GM13976 (cell line): ENCODE measurements around the gene CSNK1E.
A peak's percentile ranks its signal among the peaks of the same experiment; 100 is the strongest.

ENCODE experiments used
- DNase-seq: peaks from one replicate; pipeline ENCODE4 v3.0.0; 2012; ENCODE audit warnings: low spot score
- in situ Hi-C: fragments of 300-500 bp; cut with MboI; formaldehyde crosslinking; loops from one replicate; pipeline ENCODE4 v1.12.0; 2022; ENCODE audit warnings: low sequenced_read_pairs, mixed read lengths, inconsistent platforms; ENCODE audit not compliant: unreplicated experiment
- TF ChIP-seq, protein P1 (sequence below): IDR thresholded peaks from 2 replicates; pipeline ENCODE4 v1.5.1; 2012; ENCODE audit warnings: borderline replicate concordance, mild to moderate bottlenecking; ENCODE audit not compliant: insufficient read depth; ENCODE audit errors: extremely low read depth, missing control alignments, control extremely low read depth

Gene CSNK1E

DNA sequence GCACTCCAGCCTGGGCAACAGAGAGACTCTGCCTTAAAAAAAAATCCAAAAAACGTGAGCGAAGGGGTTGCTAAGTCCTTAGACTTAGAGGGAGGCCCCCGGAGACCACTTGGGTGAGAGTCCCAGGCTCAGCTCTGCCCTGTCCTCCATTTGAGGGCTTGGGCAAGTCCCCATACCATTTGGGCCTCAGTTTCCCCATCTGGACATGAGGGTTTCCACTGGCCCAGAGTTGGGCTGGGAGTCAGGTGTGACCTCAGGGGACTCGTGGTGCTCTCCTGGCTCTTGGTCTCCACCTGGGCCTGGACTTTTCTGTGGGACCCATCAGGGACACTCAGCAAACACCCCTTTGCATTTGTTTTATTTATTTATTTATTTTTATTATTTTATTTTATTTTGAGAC lies 35.2 kb upstream of the CSNK1E start:
- in situ Hi-C loops = loop anchor here (10.0 kb wide), 1 partner anchor 308 kb away; no protein-coding TSS in a partner anchor
- peak; percentile 10 for DNase-seq
- TF ChIP-seq, protein P1, sequence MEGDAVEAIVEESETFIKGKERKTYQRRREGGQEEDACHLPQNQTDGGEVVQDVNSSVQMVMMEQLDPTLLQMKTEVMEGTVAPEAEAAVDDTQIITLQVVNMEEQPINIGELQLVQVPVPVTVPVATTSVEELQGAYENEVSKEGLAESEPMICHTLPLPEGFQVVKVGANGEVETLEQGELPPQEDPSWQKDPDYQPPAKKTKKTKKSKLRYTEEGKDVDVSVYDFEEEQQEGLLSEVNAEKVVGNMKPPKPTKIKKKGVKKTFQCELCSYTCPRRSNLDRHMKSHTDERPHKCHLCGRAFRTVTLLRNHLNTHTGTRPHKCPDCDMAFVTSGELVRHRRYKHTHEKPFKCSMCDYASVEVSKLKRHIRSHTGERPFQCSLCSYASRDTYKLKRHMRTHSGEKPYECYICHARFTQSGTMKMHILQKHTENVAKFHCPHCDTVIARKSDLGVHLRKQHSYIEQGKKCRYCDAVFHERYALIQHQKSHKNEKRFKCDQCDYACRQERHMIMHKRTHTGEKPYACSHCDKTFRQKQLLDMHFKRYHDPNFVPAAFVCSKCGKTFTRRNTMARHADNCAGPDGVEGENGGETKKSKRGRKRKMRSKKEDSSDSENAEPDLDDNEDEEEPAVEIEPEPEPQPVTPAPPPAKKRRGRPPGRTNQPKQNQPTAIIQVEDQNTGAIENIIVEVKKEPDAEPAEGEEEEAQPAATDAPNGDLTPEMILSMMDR = no peak

DNA sequence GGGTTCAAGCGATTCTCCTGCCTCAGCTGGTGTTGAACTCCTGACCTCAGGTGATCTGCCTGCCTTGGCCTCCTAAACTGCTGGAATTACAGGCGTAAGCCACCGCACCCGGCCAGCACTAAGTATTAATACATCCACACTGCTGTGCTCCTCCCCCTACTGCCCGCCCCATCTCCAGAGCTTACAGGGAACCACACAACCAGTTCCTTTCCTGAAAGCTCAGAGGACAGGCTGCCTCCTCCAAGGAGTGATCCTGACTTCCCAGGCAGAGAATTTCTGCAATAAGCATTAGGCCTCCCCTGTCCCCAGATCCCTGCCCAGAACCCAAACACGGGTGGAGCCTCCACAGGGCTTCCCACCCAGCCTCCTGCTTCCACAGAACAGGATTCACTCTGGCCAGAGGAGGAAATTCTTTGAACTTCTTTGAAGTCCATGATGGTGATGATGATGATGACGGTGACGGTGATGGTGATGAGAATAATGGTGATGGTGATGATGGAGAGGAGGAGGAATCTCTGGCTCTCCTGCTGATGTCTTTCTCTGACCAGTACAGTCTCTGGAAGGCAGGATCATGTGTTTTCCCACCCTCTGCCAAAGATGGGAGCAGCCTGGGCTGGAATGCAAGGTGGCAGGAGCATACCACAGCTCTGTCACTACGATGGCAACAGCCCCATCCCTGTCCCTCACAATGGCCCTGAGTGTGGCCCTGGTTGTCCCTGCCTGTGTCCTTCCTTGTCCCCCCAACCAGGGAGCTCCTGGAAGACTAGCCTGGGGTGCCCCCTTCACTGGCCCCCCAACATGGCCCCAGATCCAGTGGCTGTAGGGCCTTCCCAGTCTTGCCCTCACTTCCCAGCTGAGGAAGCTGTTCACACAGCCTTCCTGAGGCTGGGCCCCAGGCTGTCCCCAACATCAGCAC lies 33.5 kb upstream of the CSNK1E start:
- in situ Hi-C loops = loop anchor here (10.0 kb wide), 1 partner anchor 306 kb away; no protein-coding TSS in a partner anchor
- DNase-seq = no peak
- TF ChIP-seq, protein P1 = no peak

- TF ChIP-seq, protein P1 = no peak
Measured at GRCh38 chr22:38348751-38349496, 31.7 kb upstream of the CSNK1E start.

GRCh38 chr22:38347944-38348750 lies 30.9 kb upstream of the CSNK1E start:
- in situ Hi-C loops = no loop called here
- DNase-seq = no peak
- TF ChIP-seq, protein P1 = no peak

More at GRCh38 chr22:38348751-38349496, 31.7 kb upstream of the CSNK1E start:
- no peak for DNase-seq
- in situ Hi-C loops = no loop called here

DNA sequence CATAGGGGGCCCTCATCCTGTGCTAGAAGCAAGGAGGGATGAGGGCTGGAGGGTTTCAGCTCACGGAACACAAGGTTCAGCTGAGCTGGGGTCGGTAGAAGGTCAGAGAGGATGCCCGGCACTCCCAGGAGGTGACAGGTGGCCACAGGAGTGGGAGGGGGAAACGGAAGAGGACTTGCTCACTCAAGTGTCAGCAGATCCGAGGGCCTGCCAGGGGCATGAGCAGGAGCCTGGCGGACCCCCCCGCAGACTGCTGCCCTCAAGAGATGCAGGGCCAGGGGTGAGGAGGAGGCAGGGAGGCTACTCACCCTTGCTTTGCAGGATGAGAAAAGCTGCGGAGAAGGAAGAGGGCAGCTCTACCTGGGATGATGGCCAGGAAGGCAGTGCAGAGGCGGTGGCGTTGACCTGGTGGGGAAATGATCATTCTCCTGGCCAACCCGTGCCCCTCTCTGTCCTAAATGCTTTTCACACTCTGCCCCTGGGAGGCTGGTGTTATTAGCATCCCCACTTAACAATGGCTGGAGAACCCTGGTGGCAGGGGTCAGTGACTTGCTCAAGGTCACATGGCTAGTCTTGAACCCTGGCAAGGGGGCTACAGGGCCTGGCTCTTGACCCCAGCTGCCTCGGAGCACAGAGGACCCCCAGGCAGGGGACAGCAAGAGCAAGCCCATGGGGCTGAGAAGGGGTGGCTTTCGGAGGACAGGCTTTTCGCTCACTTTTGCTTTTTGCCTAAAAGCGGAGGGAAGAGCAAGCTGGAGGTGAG lies 30.1 kb upstream of the CSNK1E start:
- TF ChIP-seq, protein P1 = no peak
- in situ Hi-C loops = no loop called here
- DNase-seq = no peak
